ENCODE data around the gene SNRPN.

DNA sequence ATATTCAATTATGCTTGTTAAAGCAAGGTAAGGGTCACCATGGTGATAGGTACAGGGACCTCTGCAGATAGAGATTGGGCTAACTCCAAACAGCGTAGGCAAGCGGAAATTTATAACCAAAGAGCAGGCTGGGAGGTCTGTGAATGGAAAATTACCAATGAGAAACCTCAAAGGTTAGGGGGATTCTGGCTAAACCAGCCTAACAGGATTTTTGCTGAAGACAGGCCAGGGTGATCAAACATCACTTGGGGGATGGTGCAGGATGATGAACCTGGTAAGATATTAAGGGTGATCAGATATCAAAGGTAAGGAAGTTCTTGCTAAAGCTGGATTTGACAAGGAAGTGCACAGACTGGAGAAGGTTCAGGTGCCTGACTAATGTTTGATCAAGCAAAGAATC, 35.3 kb upstream of the SNRPN start:
- TF ChIP-seq, protein P1, sequence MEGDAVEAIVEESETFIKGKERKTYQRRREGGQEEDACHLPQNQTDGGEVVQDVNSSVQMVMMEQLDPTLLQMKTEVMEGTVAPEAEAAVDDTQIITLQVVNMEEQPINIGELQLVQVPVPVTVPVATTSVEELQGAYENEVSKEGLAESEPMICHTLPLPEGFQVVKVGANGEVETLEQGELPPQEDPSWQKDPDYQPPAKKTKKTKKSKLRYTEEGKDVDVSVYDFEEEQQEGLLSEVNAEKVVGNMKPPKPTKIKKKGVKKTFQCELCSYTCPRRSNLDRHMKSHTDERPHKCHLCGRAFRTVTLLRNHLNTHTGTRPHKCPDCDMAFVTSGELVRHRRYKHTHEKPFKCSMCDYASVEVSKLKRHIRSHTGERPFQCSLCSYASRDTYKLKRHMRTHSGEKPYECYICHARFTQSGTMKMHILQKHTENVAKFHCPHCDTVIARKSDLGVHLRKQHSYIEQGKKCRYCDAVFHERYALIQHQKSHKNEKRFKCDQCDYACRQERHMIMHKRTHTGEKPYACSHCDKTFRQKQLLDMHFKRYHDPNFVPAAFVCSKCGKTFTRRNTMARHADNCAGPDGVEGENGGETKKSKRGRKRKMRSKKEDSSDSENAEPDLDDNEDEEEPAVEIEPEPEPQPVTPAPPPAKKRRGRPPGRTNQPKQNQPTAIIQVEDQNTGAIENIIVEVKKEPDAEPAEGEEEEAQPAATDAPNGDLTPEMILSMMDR (IDR thresholded peaks at IDR 0.05): no peak
- TF ChIP-seq POLR2A (IDR thresholded peaks at IDR 0.05): no peak
